Bronchial epithelial cell (primary cell): ENCODE measurements around the gene IFT122. TPM values are rescaled to one million over a fixed set of nuclear protein-coding genes. Genes with fewer than 3 reads are reported as not detected.

Source experiments
- DNase-seq: peaks from one replicate; pipeline ENCODE4 v3.0.0-alpha.2; 2010; ENCODE audit warnings: low read depth
- FAIRE-seq: peaks from 2 replicates; lab custom pipeline; 2011; peaks lifted over from hg19 to GRCh38; lab: Jason Lieb, UNC
- H3K27me3 ChIP-seq: 2 replicates; pipeline ENCODE4 v1.5.1; 2011; ENCODE audit warnings: low read length; ENCODE audit not compliant: control insufficient read depth, insufficient read depth
- H3K36me3 ChIP-seq: 2 replicates; pipeline ENCODE4 v1.5.1; 2011; ENCODE audit warnings: low read length; ENCODE audit not compliant: control insufficient read depth, insufficient read depth
- H3K4me3 ChIP-seq: 2 replicates; pipeline ENCODE4 v1.5.1; 2011; ENCODE audit warnings: mild to moderate bottlenecking, low read depth, low read length, control low read depth
- CTCF ChIP-seq: IDR thresholded peaks from 2 replicates; pipeline ENCODE4 v1.5.1; 2011; ENCODE audit warnings: mild to moderate bottlenecking, moderate library complexity, low read length, control low read depth, inconsistent platforms; ENCODE audit not compliant: insufficient read depth, severe bottlenecking
- total RNA-seq: library from RNA; depleted of rRNA; stranded (reverse); fragments of >200 nt; gene quantifications from 2 replicates; pipeline ENCODE4 v1.2.1, GENCODE V29; 2014

Gene IFT122
- total RNA-seq, 1 donor from 2014 or later, result 10.0 TPM

GRCh38 chr3:129531699-129532098, 91.7 kb downstream of the IFT122 start:
- no peaks in the 10 kb centered on the region for H3K27me3 ChIP-seq
- no peaks in the 10 kb centered on the region for H3K36me3 ChIP-seq
- FAIRE-seq (no peak), DNase-seq (no peak)
- TF ChIP-seq CTCF, result no peak
- H3K4me3 ChIP-seq, result no peak overlapping the region

DNA sequence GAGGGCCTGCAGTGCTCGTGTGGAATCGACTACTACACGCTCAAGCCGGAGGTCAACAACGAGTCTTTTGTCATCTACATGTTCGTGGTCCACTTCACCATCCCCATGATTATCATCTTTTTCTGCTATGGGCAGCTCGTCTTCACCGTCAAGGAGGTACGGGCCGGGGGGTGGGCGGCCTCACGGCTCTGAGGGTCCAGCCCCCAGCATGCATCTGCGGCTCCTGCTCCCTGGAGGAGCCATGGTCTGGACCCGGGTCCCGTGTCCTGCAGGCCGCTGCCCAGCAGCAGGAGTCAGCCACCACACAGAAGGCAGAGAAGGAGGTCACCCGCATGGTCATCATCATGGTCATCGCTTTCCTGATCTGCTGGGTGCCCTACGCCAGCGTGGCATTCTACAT, 92.2 kb downstream of the IFT122 start:
- FAIRE-seq, result no peak
- no peak for TF ChIP-seq CTCF
- Histone ChIP-seq H3K27me3 (no peaks in the 10 kb centered on the region), H3K4me3 (no peak overlapping the region), H3K36me3 (no peaks in the 10 kb centered on the region)
- no peak for DNase-seq

- TF ChIP-seq CTCF, result no peak
- Histone ChIP-seq H3K4me3 (no peak overlapping the region), H3K36me3 (no peaks in the 10 kb centered on the region), H3K27me3 (no peaks in the 10 kb centered on the region)
- DNase-seq (no peak), FAIRE-seq (no peak)
Measured at GRCh38 chr3:129533406-129533805, 93.4 kb downstream of the IFT122 start.

DNA sequence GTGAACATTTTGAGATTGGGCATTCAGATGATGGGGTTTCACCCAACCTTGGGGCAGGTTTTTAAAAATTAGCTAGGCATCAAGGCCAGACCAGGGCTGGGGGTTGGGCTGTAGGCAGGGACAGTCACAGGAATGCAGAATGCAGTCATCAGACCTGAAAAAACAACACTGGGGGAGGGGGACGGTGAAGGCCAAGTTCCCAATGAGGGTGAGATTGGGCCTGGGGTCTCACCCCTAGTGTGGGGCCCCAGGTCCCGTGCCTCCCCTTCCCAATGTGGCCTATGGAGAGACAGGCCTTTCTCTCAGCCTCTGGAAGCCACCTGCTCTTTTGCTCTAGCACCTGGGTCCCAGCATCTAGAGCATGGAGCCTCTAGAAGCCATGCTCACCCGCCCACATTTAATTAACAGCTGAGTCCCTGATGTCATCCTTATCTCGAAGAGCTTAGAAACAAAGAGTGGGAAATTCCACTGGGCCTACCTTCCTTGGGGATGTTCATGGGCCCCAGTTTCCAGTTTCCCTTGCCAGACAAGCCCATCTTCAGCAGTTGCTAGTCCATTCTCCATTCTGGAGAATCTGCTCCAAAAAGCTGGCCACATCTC, 94.5 kb downstream of the IFT122 start:
- DNase-seq (no peak), FAIRE-seq (no peak)
- H3K36me3 ChIP-seq, result no peaks in the 10 kb centered on the region
- H3K4me3 ChIP-seq, result no peak overlapping the region
- no peaks in the 10 kb centered on the region for H3K27me3 ChIP-seq
- TF ChIP-seq CTCF, result no peak

DNA sequence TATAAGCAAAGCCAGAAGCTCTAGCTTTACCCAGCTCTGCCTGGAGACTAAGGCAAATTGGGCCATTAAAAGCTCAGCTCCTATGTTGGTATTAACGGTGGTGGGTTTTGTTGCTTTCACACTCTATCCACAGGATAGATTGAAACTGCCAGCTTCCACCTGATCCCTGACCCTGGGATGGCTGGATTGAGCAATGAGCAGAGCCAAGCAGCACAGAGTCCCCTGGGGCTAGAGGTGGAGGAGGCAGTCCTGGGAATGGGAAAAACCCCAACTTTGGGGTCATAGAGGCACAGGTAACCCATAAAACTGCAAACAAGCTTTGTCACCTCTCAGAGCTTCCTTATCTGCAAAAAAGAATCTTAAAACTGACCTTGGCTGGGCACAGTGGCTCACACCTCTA, 95.1 kb downstream of the IFT122 start:
- no peaks in the 10 kb centered on the region for H3K36me3 ChIP-seq

More for the DNA sequence above, 95.1 kb downstream of the IFT122 start:
- no peak for DNase-seq
- H3K4me3 ChIP-seq, result no peak overlapping the region
- no peak for FAIRE-seq
- H3K27me3 ChIP-seq, result no peaks in the 10 kb centered on the region
- TF ChIP-seq CTCF, result no peak
